CD4-positive, alpha-beta memory T cell (primary cell): ENCODE results near the gene VAX1. TPM values are rescaled to one million over a fixed set of nuclear protein-coding genes. Genes with fewer than 3 reads are reported as not detected.

Source experiments
- CTCF ChIA-PET: fragments of 350-600 bp; sonication (Branson Sonifier 250); formaldehyde crosslinking; loops from one replicate; lab custom pipeline; 2021; ENCODE audit warnings: inconsistent platforms; ENCODE audit not compliant: partially characterized antibody; lab: Charles Lee
- POLR2A ChIA-PET: fragments of 350-600 bp; sonication (Branson Sonifier 250); formaldehyde crosslinking; loops from one replicate; lab custom pipeline; 2021; ENCODE audit not compliant: partially characterized antibody; lab: Charles Lee
- DNase-seq, 5 donors: peaks; one replicate each; pipeline versions ENCODE4 v3.0.0 to v3.0.0-alpha.2; 2020 to 2022; ENCODE audit warnings: mixed read lengths in 1 of 5
- H3K27ac ChIP-seq: one replicate; pipeline ENCODE4 v1.7.0; 2013; ENCODE audit warnings: low read depth, low read length
- H3K27me3 ChIP-seq: 2 replicates; pipeline ENCODE4 v1.7.0; 2013; ENCODE audit warnings: mild to moderate bottlenecking, low read length, moderate library complexity; ENCODE audit not compliant: insufficient read depth
- H3K36me3 ChIP-seq: 2 replicates; pipeline ENCODE4 v1.7.0; 2013; ENCODE audit warnings: mild to moderate bottlenecking, low read length, moderate library complexity; ENCODE audit not compliant: insufficient read depth
- H3K4me1 ChIP-seq: 2 replicates; pipeline ENCODE4 v1.7.0; 2013; ENCODE audit warnings: mild to moderate bottlenecking, low read length, moderate library complexity; ENCODE audit not compliant: insufficient read depth
- H3K4me3 ChIP-seq, 2 donors: one replicate each; pipeline ENCODE4 v1.7.0; 2013; ENCODE audit warnings: low read length in 2 of 2, mild to moderate bottlenecking in 1 of 2
- H3K9me3 ChIP-seq, 2 donors: one replicate each; pipeline ENCODE4 v1.7.0; 2013; ENCODE audit warnings: low read length in 2 of 2, control low read depth in 1 of 2; ENCODE audit not compliant: control insufficient read depth in 1 of 2
- H3K27ac Mint-ChIP-seq, 7 donors: one replicate each; pipeline ENCODE4 v1.8.0; 2020 to 2021; ENCODE audit warnings: mixed read lengths in 7 of 7, mild to moderate bottlenecking in 6 of 7, inconsistent platforms in 3 of 7, moderate library complexity in 3 of 7
- H3K27me3 Mint-ChIP-seq, 2 donors: one replicate each; pipeline ENCODE4 v1.8.0; 2020 to 2021; ENCODE audit warnings: mixed read lengths in 2 of 2
- H3K36me3 Mint-ChIP-seq, 2 donors: one replicate each; pipeline ENCODE4 v1.8.0; 2020 to 2021; ENCODE audit warnings: mixed read lengths in 2 of 2, inconsistent platforms in 1 of 2, mild to moderate bottlenecking in 1 of 2
- H3K4me1 Mint-ChIP-seq, 4 donors: one replicate each; pipeline ENCODE4 v1.8.0; 2020 to 2021; ENCODE audit warnings: mixed read lengths in 4 of 4, mild to moderate bottlenecking in 1 of 4
- H3K4me3 Mint-ChIP-seq, 8 donors: one replicate each; pipeline ENCODE4 v1.8.0; 2020 to 2021; ENCODE audit warnings: mixed read lengths in 8 of 8, mild to moderate bottlenecking in 7 of 8, moderate library complexity in 6 of 8, inconsistent platforms in 3 of 8
- H3K9me3 Mint-ChIP-seq, 8 donors: one replicate each; pipeline ENCODE4 v1.8.0; 2020 to 2021; ENCODE audit warnings: mixed read lengths in 8 of 8, mild to moderate bottlenecking in 5 of 8, inconsistent platforms in 3 of 8, moderate library complexity in 1 of 8
- intact Hi-C: fragments of 100-400 bp; cut with micrococcal nuclease; formaldehyde crosslinking; loops from one replicate; pipeline ENCODE4 v1.15.1; 2023
- polyA plus RNA-seq, 2 donors: library from polyadenylated mRNA; unstranded; fragments of 300-500 nt; fragmentation: Illumina TruSeq; gene quantifications; one replicate each; pipeline ENCODE4 v1.2.3, GENCODE V29; 2021
- total RNA-seq, 2 experiments: library from RNA; stranded (reverse); gene quantifications; one replicate each; pipeline ENCODE4 v1.2.3, GENCODE V29; 2021

The VAX1 gene
- total and polyA plus RNA-seq, 4 experiments from 2014 or later: not detected

- no peaks in the 10 kb centered on the region for H3K9me3 Mint-ChIP-seq
- peak overlapping the region; percentile 89 to 98 (median 94) for H3K4me3 Mint-ChIP-seq
- peak overlapping the region; percentile 49 to 61 for H3K4me3 ChIP-seq
- ChIA-PET POLR2A (interaction anchor here (1.3 kb wide), 1 partner anchor 198 kb away, joined by 3 read pairs; no protein-coding TSS in a partner anchor), CTCF (interaction anchor here (0.7 to 10.4 kb wide), 21 partner anchors 8 to 494 kb away, joined by 3 to 196 read pairs (median 7); partner anchors contain the start of gene KCNK18)
- H3K27ac Mint-ChIP-seq: peak overlapping the region in 4 of 7 donors; percentile 19 to 64 (median 55)
- no peaks in the 10 kb centered on the region for H3K36me3 ChIP-seq
- peaks cover 9 to 18% (median 14%) of the 10 kb centered on the region in 4 donors for H3K4me1 Mint-ChIP-seq
- no peaks in the 10 kb centered on the region for H3K9me3 ChIP-seq
- H3K27me3 Mint-ChIP-seq: peaks cover 21 to 22% of the 10 kb centered on the region in 2 donors
- no peak overlapping the region for H3K27ac ChIP-seq
- DNase-seq: peak; percentile 62 to 67 (median 66)
- H3K4me1 ChIP-seq: peaks cover 7% of the 10 kb centered on the region
- intact Hi-C loops: loop anchor here (1.0 to 2.0 kb wide), 3 partner anchors 379 to 494 kb away; no protein-coding TSS in a partner anchor
- no peaks in the 10 kb centered on the region for H3K36me3 Mint-ChIP-seq
- peaks cover 11% of the 10 kb centered on the region for H3K27me3 ChIP-seq
Observed at GRCh38 chr10:117175901-117176534, 37.9 kb upstream of the VAX1 start.

GRCh38 chr10:117175215-117175900 is 37.3 kb upstream of the VAX1 start:
- peaks cover 7% of the 10 kb centered on the region for H3K4me1 ChIP-seq
- peak overlapping the region; percentile 89 to 98 (median 94) for H3K4me3 Mint-ChIP-seq
- no peaks in the 10 kb centered on the region for H3K36me3 Mint-ChIP-seq
- H3K9me3 Mint-ChIP-seq: no peaks in the 10 kb centered on the region
- H3K27me3 ChIP-seq: peaks cover 14% of the 10 kb centered on the region
- ChIA-PET CTCF (interaction anchor here (0.7 to 10.4 kb wide), 49 partner anchors 9 to 497 kb away, joined by 3 to 196 read pairs (median 4); partner anchors contain the start of genes KCNK18 and SHTN1), POLR2A (interaction anchor here (1.3 kb wide), 1 partner anchor 199 kb away, joined by 3 read pairs; no protein-coding TSS in a partner anchor)
- no peak for DNase-seq
- intact Hi-C loops: loop anchor here (1.0 to 2.0 kb wide), 3 partner anchors 378 to 493 kb away; no protein-coding TSS in a partner anchor
- no peak overlapping the region for H3K27ac ChIP-seq
- H3K9me3 ChIP-seq: no peaks in the 10 kb centered on the region
- no peaks in the 10 kb centered on the region for H3K36me3 ChIP-seq
- peak overlapping the region in 6 of 7 donors; percentile 37 to 87 (median 76) for H3K27ac Mint-ChIP-seq
- peaks cover 24 to 26% of the 10 kb centered on the region in 2 donors for H3K27me3 Mint-ChIP-seq
- H3K4me1 Mint-ChIP-seq: peaks cover 9 to 18% (median 14%) of the 10 kb centered on the region in 4 donors
- peak overlapping the region; percentile 49 to 61 for H3K4me3 ChIP-seq

- H3K4me1 ChIP-seq: peaks cover 7% of the 10 kb centered on the region
- H3K4me3 ChIP-seq: peak overlapping the region; percentile 49 to 61
- no peaks in the 10 kb centered on the region for H3K9me3 Mint-ChIP-seq
- H3K4me1 Mint-ChIP-seq: peaks cover 9 to 22% (median 14%) of the 10 kb centered on the region in 4 donors
- H3K27me3 Mint-ChIP-seq: peaks cover 29 to 33% of the 10 kb centered on the region in 2 donors
- H3K27ac Mint-ChIP-seq: peak overlapping the region in 6 of 7 donors; percentile 31 to 85 (median 65)
- ChIA-PET POLR2A (interaction anchor here (0.6 to 1.3 kb wide), 2 partner anchors 199 to 870 kb away, joined by 3 read pairs; no protein-coding TSS in a partner anchor), CTCF (interaction anchor here (0.6 to 10.4 kb wide), 51 partner anchors 9 to 496 kb away, joined by 3 to 196 read pairs (median 4); partner anchors contain the start of genes KCNK18 and SHTN1)
- DNase-seq: peak; percentile 78 to 82 (median 81)
- no peak overlapping the region for H3K27ac ChIP-seq
- no peaks in the 10 kb centered on the region for H3K36me3 Mint-ChIP-seq
- peaks cover 14% of the 10 kb centered on the region for H3K27me3 ChIP-seq
- intact Hi-C loops: loop anchor here (1.0 to 2.0 kb wide), 4 partner anchors 182 to 492 kb away; no protein-coding TSS in a partner anchor
- no peaks in the 10 kb centered on the region for H3K36me3 ChIP-seq
- H3K4me3 Mint-ChIP-seq: peak overlapping the region; percentile 89 to 98 (median 94)
- no peaks in the 10 kb centered on the region for H3K9me3 ChIP-seq
Observed at GRCh38 chr10:117174439-117175214, 36.6 kb upstream of the VAX1 start.

- no peak overlapping the region for H3K4me3 Mint-ChIP-seq
- no peaks in the 10 kb centered on the region for H3K36me3 Mint-ChIP-seq
- H3K27ac Mint-ChIP-seq: peak overlapping the region in 1 of 7 donors; percentile 9
- peaks cover 0 to 5% (median 0%) of the 10 kb centered on the region in 8 donors for H3K9me3 Mint-ChIP-seq
- H3K27ac ChIP-seq: no peak overlapping the region
- H3K4me3 ChIP-seq: no peak overlapping the region
- CTCF ChIA-PET: interaction anchor here (1.0 to 10.4 kb wide), 5 partner anchors 12 to 382 kb away, joined by 3 to 196 read pairs (median 4); no protein-coding TSS in a partner anchor
- peaks cover 44% of the 10 kb centered on the region for H3K27me3 ChIP-seq
- H3K4me1 Mint-ChIP-seq: peaks cover 17 to 38% (median 28%) of the 10 kb centered on the region in 4 donors
- intact Hi-C loops: no loop called here
- H3K9me3 ChIP-seq: no peaks in the 10 kb centered on the region
- peaks cover 18% of the 10 kb centered on the region for H3K4me1 ChIP-seq
- H3K27me3 Mint-ChIP-seq: peaks cover 53 to 59% of the 10 kb centered on the region in 2 donors
- no peak for DNase-seq
- no peaks in the 10 kb centered on the region for H3K36me3 ChIP-seq
- POLR2A ChIA-PET: no interaction called here
Observed at GRCh38 chr10:117170244-117170643, 32.2 kb upstream of the VAX1 start.

GRCh38 chr10:117169480-117169879 is 31.4 kb upstream of the VAX1 start:
- Histone ChIP-seq H3K36me3 (no peaks in the 10 kb centered on the region), H3K4me1 (peaks cover 22% of the 10 kb centered on the region), H3K4me3 (no peak overlapping the region), H3K27ac (no peak overlapping the region), H3K27me3 (peaks cover 52% of the 10 kb centered on the region), H3K9me3 (no peaks in the 10 kb centered on the region)
- Mint-ChIP-seq H3K4me3 (peak overlapping the region in 3 of 8 donors; percentile 12 to 61 (median 39)), H3K27me3 (peaks cover 60 to 63% of the 10 kb centered on the region in 2 donors), H3K4me1 (peaks cover 15 to 38% (median 29%) of the 10 kb centered on the region in 4 donors), H3K9me3 (peaks cover 0 to 5% (median 0%) of the 10 kb centered on the region in 8 donors), H3K36me3 (no peaks in the 10 kb centered on the region), H3K27ac (peak overlapping the region in 1 of 7 donors; percentile 9)
- no peak for DNase-seq
- intact Hi-C loops: loop anchor here (5.0 kb wide), 1 partner anchor 878 kb away; the partner anchor contains the start of gene RAB11FIP2
- POLR2A ChIA-PET: no interaction called here
- CTCF ChIA-PET: interaction anchor here (1.2 to 10.4 kb wide), 4 partner anchors 11 to 381 kb away, joined by 3 to 196 read pairs (median 18); no protein-coding TSS in a partner anchor

GRCh38 chr10:117168729-117169128 is 30.7 kb upstream of the VAX1 start:
- no peak overlapping the region for H3K27ac ChIP-seq
- no peak for DNase-seq
- H3K27me3 ChIP-seq: peaks cover 59% of the 10 kb centered on the region
- H3K4me1 ChIP-seq: peaks cover 19% of the 10 kb centered on the region
- POLR2A ChIA-PET: no interaction called here
- Mint-ChIP-seq H3K4me3 (peak overlapping the region in 6 of 8 donors; percentile 4 to 72 (median 52)), H3K27ac (no peak overlapping the region), H3K9me3 (peaks cover 0 to 5% (median 0%) of the 10 kb centered on the region in 8 donors), H3K36me3 (no peaks in the 10 kb centered on the region), H3K4me1 (peaks cover 16 to 40% (median 31%) of the 10 kb centered on the region in 4 donors), H3K27me3 (peaks cover 66 to 68% of the 10 kb centered on the region in 2 donors)
- H3K9me3 ChIP-seq: no peaks in the 10 kb centered on the region
- H3K4me3 ChIP-seq: no peak overlapping the region
- no peaks in the 10 kb centered on the region for H3K36me3 ChIP-seq
- intact Hi-C loops: loop anchor here (5.0 kb wide), 1 partner anchor 879 kb away; the partner anchor contains the start of gene RAB11FIP2
- CTCF ChIA-PET: interaction anchor here (1.3 to 10.4 kb wide), 8 partner anchors 10 to 380 kb away, joined by 3 to 196 read pairs (median 8); no protein-coding TSS in a partner anchor
